DOHH2 (cell line): Measurements from ENCODE around the gene DGKK.

Experiments
- CTCF ChIP-seq: fragments of 200-600 bp; sonication (generic); IDR thresholded peaks from one replicate; pipeline ENCODE4 v1.5.1; 2014; ENCODE audit warnings: antibody characterized with exemption, mild to moderate bottlenecking, low read depth, low read length; ENCODE audit not compliant: poor library complexity, severe bottlenecking
- EZH2phosphoT487 ChIP-seq: fragments of 200-600 bp; sonication (generic); IDR thresholded peaks from 2 replicates; pipeline ENCODE4 v1.6.1; 2017; ENCODE audit warnings: borderline replicate concordance, mild to moderate bottlenecking, antibody characterized with exemption, low read length, moderate library complexity, mixed read lengths

GRCh38 chrX:50393902-50394301 is 76.7 kb downstream of the DGKK start:
- TF ChIP-seq CTCF (no peak), EZH2phosphoT487 (no peak)
